HG03378 (cell line): ENCODE results near the gene MPZL3.

Source experiments
- ATAC-seq: cut with Tn5 transposase; IDR thresholded peaks from one replicate; pipeline ENCODE4 v1.9.1; 2021; ENCODE audit warnings: mild to moderate bottlenecking, moderate library complexity; ENCODE audit not compliant: unreplicated experiment

Gene MPZL3

DNA sequence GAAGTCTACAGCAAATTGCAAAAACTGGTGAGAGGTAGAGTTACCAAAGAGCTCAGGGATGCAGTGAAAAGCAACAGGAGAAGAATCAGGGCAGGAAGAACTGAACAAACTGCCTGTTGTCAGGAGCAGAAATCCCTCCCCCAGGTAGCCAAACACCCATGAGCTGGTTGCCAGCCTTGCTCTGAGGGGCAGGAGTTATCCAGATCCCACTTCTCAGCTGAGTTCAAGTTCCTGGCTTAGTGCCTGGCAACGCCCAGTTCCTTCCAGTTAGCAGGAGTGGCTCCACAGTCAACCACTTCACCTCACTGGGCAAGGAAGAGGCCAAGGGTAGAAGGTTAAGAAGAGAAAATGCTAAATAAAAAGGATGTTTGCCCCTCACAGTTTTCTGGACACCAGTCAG, 13.8 kb upstream of the MPZL3 start:
- no peak for ATAC-seq

DNA sequence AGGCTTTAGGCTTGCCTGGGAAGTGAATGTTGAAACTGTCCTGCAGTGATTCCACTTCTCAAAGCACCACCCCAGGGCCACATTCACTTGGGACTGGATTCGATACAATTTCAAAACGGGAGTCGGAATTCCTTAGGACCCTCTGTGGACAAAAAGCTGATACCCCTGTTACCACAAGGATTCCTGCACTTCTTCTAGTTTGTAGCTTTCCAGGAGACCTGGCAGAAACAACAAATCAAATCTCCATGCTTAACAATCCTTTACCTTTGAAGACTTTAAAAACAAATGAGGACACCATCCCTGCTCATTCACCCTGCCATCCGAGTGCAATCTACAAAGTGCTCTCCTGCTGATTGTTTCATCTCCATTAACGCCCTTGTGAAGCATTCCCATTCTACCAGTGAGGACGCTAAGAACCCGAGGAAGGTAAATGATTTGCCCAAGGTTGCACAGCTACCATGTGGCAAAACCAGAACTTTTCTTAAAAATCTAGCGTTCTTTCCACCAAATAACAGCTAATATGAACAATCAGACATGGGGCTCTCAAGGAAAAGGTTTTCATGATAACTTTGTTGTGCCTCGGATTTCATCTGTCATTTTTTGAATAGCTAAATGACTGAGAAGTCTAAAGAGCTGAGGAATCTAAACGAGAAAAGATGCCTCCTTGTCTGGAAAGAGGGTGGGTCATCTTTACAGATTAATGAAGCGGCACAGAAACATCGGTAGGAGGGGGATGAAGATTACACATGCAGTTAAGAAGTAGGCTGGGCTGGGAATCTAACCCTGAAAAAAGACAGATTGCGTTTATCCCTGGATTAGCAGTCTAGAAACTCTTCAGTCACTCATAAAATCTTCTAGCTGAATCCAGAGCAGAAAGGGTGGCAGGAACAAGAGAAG, 12.7 kb upstream of the MPZL3 start:
- no peak for ATAC-seq

DNA sequence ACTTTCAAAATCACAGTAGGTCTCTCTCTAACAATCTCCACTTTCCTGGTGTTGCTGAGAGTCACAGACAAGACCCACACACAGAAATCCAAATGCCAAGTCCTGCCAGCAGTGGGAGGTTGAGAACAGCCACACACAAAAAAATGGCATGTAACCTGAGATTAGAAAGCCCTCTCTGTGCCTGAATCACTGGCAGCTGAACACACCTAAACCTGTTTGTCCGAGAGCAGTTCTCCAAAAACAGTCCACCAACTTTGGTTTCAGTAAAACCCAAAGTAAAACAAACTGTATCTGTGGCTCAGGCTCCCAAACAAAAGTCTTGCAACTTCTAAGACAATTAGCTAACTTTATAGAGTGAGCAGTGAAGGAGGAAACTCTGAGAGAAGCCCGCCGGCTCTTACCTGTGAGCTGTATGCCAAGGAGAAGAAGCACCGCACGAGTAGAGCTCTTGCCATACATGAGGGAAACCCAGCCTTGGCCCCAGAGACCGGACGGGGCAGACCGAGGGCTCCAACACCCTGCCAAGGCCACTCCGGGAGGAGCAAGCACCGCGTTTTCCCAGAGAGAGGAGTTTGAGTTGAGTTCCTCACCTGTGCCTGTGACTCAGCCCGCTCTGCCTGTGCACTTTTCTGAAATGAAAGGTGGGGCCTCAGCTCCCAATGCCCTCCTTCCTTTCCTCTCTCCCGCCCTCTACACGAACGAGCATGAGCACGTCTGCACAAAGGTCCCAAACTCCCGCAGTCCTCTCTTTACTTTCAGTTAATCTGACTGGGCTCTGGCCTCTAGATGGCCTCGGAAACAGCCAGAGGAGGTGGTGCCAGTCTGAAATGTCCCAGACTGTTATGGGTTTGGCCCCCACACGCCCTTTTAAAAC, 11.8 kb upstream of the MPZL3 start, which contains the start of gene MPZL2:
Gene MPZL2 (minus strand): TSS at position 603 of the 874 bp plus-strand sequence. CDS start 144 bp downstream, at position 459.
- ATAC-seq = no peak

DNA sequence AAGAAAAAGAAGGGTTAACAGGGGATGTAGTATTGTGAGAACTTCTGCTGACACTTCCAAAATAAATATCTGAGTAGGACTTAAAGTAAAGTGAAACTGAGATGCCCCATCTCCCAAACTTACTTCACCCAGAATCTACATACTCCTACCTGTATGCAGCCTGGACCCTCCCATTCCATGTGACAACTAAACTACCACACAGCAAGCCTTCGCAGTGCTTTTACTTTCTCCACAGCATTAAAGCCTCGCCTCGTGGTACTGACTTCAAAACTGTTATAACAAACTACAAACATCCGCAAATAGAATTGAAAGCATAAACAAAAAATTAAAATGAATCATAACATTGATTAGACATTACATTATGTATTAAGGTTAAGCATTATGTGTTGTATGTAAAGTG, 10.9 kb upstream of the MPZL3 start:
- ATAC-seq = no peak

DNA sequence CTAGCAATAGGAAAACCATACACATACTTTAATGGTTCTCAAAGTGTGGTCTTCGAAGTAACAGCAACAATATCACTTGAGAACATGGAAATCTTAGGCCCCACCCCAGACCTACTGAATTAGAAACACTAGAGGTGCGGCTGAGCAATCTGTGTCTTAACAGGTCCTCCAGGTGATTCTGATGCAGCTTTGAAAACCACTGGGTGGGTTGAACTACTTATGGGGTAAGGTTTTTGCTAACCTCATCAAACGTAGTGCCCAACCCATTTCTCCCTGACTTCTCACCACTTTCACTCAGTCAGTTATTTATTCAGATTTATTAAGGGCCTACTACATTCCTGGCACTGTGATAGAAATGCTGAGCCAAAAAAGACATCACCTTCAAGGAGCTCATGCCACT, 8.2 kb upstream of the MPZL3 start:
- ATAC-seq = no peak

DNA sequence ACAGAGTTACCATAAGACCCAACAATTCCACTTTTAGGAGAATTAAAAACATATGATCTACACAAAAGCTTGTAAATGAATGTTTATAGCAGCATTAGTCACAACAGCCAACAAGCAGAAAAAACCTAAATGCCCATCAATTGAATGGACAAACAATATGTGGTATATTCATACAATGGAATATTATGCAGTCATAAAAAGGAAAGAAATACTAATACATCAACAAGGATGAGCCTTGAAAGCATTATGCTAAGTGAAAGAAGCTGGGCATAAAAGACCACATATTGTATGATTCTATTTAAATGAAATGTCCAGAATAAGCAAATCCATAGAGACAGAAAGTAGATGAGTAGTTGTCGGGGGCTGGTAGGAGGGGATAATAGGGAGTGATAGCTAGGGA, 7.0 kb upstream of the MPZL3 start:
- ATAC-seq = no peak

DNA sequence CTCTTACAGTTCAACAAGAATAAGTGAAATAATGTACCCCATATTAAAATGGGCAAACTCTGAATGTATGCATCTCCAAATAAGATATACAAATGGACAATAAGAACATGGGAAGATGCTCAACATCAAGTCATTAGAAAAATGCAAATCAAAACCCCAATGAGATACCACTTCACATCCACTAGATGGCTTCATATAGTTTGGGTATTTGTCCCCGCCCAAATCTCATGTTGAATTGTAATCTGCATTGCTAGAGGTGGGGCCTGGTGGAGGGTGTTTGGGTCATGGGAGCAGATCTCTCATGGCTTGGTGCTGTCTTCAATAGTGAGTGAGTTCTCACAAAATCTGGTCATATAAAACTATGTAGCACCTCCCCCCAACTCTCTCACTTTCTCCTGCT, 6.2 kb upstream of the MPZL3 start:
- ATAC-seq = no peak

DNA sequence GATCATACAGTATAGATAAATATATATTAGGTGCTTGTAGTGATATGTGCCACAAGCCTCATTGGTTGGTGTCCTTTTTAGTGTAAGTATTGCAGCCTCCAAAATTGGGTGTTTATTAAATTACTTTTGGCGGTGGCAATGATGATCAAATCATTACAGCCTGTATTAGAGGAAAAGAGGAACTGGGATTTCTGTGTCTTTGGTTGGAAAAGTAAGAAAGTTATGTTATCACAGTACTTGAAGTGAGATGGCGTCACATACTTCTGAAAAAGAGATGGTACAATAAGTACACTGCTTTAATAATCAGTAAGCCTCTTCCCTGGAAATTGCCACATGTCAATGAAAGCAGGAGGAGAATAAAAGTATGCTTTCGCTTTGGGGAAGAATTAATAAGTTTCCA, 523 bp upstream of the MPZL3 start:
- no peak for ATAC-seq

DNA sequence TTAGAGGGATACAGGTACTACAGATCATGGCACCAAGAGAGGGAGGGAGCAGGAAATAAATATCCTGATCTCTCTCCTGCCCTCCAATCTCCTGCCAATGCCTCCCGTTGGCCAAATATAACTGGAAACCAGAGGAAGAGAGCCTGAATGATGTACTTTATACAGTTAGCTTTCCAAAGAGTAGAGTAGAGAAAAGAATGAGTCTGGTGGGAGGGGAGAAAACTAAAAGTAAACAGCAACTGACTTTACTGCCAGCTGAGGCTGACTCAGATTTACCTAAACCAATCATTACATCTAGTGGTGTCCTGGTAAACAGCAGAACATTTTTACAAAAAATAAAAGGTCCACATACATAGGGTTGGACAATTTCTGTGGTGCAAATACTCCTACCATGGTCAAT, 5.1 kb downstream of the MPZL3 start:
- ATAC-seq = no peak

DNA sequence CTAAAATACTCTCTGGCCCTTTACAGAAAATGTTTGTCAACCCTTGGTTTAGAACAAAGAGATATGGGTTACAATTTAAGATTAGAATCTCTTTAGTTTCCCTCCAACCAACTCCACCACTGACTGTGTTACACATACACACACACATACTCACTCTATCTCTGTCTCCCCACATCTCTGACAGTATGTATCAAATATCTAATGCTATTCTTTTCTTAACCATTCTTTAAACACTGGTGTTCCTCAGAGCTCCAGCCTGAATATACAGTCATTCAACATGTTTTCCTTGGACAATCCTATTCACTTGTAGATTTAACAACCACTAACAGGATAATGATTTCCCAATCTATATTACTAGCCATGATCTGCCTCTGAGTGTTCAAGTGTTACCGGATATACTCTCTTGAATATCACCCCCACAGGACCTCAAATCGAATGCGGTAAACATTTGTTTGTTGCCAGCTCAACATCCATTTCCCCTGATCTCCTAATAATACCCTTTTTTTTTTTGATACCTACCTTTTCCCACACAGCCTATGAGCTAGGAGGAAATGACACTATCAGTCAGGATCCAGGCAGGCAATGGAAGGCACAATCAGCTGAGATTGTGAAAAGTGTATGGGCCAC, 6.1 kb downstream of the MPZL3 start:
- no peak for ATAC-seq

DNA sequence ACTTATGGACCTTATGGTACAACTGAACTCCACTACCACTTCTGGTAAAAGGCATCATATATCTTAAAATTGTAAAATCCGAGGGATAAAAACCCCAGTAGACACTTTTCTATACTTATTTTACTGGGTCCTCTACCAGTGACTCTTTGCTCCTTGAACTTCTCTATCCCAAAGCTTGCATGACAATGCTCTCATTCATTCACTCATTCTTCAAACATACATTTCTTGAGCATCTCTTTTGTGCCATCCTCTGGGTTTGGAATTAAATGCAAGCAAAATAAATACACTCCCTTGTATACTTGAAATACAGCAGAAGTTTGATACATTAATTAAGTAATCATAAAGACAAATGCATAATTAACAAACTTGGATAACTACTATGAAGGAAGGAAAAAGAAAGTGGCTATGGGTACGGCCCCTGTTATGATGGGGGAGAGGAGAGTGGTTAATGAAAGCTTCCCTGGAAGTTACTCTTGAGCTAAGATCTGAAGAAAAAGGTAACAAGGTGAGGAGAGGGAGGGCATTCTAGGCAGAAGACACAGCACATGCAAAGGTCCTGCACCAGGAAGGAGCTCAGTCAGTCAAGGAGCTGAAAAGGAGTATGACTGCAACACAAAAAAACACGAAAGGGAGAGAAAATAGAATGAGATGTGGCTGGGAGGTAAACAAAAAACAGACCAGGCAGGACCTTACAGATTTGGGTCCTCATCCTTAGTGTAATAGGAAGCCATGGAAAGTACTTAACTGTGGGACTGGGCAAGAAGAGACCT, 8.0 kb downstream of the MPZL3 start:
- ATAC-seq = no peak

DNA sequence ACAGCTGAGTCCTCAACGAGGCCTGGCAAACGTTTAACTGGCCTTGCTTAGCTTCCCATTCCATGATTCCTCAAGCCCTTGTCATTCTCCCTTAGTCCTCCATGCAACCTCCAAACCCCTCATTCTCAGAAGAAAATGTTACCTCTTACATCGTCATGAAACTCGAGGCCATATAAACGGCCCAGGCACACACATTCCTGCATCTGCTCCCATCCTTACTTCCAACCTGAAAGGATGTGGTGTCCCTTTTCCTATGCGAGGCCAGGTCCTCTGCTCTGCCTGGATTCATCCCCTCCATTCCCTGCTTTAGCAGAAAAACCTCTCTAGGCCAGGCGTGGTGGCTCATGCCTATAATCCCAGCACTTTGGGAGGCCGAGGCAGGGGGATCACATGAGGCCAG, 9.0 kb downstream of the MPZL3 start:
- no peak for ATAC-seq

DNA sequence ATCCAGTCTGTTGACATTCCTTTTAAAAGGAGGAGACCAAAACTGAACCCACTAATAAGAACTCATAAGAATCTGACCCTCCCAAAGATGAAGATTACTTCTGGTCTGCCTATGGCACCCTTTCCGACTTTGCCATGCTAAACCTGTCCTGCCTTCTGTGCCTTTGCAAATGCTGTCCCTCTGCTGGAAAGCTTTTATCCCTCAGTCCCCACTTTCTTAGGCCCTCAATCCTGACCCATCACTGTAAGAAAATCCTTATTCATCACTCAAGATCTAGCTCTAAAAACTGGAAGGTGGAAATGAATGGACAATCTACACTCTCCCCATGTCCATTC, 10.4 kb downstream of the MPZL3 start:
- ATAC-seq = peak; percentile 14

DNA sequence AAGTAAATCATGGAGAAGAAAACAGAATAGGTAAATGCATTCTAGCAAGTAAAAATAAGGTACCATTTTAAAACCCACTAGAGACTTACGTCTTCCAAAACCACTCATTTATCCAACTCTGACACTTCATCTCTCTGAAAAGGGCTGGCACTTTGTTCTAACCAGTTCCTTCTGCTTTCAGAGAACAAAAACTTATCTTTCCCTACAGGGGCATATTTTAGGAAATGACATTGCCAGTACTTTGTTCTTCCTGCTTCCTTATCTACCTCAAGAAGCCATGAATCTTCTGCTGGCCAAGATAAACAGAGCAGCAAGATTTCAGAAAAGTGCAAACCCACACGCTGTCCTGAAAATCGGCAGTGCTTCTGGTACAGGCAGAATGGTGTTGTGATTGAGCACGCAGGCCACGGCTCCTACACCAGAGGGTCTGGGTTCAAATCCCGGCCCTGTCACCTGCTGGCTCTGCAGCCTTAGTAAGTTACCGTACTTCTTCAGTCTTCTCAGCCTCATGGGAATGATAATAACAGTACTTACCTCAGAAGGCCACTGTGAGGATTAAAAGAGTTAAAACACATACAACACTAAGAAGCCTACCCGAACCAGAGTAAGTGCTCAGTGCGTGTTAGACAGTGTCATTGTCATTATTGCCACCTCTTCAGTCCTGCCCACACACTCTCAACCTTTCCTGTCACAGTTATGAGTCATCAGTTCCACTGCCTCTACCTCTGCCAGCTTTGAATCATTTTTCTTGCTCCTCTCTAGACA, 11.0 kb downstream of the MPZL3 start:
- ATAC-seq = peak; percentile 88

DNA sequence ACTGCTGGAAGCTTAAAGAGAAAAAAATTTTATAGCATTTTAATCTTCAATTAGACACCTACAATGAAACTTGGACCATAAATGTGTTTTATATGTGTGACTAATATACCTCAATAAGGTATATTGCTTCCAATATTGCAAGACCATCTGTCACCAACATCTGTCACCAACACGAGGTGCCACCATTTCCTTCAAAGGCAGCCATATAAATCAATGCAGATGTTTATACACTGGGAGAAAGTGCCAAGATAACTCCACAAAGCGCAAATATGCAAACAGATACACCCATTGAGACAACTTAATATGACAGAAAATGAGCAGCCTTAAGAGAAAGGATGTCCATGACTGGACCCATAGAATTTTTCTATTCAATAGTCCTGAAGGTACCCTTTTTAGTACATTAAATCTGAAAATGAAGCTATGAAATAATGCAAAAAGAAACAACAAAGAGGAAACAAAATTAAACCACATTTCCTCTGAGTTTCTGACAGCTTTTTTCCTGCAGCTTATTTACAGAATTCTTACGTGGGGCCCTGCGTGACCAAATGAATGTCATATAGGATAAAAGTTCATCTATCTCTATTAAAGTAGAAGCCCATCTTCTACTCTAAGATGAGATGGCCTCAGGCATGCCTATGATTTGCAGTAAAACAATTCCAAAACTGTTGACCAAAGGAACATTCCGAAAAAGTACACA, 12.5 kb downstream of the MPZL3 start:
- no peak for ATAC-seq

DNA sequence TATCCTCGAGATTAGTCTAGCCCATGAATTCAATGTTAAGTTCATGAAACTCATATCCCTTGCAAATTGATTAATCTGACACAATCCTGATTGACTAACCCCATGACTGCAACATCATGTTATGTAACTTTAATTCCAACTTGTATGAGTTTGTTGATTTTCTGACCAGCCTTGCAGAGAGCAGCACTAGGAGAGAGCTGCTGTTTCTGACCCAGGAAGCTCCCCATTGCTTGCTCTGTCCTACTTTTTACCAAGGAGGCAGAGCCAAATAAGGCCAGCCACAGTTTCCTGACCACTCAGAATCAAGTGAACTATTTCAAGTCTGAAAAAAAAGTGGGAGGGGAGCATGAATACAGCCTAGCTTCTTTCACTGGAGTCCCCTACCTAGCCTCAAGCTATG, 13.2 kb downstream of the MPZL3 start:
- no peak for ATAC-seq

DNA sequence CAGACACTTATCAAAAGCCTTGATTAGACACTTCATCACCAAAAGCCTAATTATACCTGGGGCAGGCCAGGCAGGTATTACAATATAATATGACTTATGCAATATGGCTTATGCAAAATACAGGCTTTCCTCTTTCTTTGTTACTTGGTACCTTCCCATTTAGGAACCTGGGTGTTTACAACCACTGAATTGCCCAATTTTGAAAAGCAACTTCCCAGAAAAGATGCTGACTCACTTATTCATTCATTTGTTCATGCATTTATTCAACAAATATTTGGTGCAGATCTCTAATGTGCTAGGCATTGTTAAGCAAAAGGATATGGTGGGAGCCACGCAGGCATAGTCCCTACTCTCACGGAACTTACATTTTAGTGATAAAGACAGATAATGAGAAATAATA, 13.7 kb downstream of the MPZL3 start:
- ATAC-seq = no peak

DNA sequence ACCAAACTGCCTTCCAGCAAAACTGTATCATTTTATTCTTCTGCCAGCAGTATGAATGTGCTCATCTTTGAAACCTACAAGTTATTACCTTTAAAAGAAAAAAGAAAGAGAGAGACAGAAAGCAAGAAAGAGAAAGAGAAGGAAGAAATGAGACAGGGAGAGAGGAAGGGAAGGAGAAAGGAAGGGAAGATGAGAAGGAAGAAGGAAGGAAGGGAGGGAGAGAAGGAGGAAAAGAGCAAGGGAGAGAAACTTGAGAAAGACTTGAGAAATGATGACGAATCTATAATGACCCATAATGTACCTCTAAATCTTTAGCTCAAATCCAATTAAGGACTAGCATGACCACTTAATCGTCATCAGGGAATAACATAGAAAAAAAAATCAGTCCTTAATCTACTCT, 16.0 kb downstream of the MPZL3 start:
- no peak for ATAC-seq

DNA sequence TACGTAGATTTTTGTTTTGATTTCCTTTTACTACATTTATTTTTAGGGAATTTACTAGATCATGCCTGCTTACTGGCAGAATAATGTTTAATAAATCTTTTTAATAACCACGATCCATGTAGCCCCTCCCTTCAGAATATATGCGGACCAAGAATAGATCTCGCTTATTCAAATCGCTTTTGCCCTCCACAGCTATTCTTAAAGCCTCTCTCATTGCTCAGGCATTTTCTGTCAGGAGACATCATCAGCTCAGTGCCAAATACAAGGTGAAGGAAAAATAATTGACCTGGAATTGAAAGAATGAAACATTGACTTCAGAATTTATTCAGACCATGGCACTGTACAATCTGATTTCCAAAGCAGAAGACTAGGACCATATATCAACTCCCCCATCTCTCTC, 17.3 kb downstream of the MPZL3 start:
- no peak for ATAC-seq

DNA sequence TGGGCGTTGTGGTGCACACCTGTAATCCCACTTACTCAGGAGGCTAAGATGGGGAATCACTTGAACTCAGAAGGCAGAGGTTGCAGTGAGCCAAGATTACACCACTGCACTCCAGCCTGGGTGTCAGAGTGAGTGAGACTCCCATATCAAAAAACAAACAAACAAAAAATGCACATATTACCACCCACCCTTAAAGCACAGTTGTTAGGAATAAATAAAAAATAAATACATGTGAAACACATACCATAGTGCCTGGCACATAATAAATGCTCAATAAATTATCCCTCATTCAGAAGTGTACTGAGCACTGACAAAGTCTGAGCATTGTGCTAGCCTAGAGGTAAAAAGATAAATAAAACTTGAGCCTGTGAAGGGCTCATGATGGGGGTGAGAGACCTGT, 18.3 kb downstream of the MPZL3 start:
- no peak for ATAC-seq
